GM18508 (cell line): ENCODE data around the gene PIK3AP1.
"Not testable (repeated sequence)": the region's sequence is repeated elsewhere in the genome, so short reads cannot be mapped to it uniquely, and the experiment has no call there.

Experiments used
- ATAC-seq: cut with Tn5 transposase; IDR thresholded peaks from one replicate; pipeline ENCODE4 v1.9.1; 2021; ENCODE audit warnings: moderate number of reproducible peaks; ENCODE audit not compliant: insufficient read depth, unreplicated experiment

Gene PIK3AP1, protein sequence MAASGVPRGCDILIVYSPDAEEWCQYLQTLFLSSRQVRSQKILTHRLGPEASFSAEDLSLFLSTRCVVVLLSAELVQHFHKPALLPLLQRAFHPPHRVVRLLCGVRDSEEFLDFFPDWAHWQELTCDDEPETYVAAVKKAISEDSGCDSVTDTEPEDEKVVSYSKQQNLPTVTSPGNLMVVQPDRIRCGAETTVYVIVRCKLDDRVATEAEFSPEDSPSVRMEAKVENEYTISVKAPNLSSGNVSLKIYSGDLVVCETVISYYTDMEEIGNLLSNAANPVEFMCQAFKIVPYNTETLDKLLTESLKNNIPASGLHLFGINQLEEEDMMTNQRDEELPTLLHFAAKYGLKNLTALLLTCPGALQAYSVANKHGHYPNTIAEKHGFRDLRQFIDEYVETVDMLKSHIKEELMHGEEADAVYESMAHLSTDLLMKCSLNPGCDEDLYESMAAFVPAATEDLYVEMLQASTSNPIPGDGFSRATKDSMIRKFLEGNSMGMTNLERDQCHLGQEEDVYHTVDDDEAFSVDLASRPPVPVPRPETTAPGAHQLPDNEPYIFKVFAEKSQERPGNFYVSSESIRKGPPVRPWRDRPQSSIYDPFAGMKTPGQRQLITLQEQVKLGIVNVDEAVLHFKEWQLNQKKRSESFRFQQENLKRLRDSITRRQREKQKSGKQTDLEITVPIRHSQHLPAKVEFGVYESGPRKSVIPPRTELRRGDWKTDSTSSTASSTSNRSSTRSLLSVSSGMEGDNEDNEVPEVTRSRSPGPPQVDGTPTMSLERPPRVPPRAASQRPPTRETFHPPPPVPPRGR

GRCh38 chr10:96720422-96721206, at the start of gene PIK3AP1:
TSS of gene PIK3AP1 (minus strand) at chr10:96720514. CDS start at chr10:96720394, 120 bp downstream.
- no peak for ATAC-seq

- ATAC-seq = no peak
Observed at GRCh38 chr10:96768136-96768535, 47.8 kb upstream of the PIK3AP1 start.

DNA sequence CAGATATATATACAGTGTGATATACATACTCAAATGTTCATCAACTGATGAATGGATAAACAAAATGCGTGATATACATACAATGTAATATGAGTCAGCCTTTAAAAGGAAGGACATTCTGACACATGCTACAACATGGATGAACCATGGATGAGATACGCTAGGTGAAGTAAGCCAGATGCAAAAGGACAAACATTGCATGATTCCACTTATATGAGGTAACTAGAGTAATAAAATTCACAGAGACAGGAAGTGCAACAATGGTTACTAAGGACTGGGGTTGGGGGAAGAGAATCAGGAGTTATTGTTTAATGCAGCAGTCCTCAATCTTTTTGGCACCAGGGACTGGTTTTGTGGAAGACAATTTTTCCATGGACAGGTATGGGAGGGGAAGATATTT, 47.3 kb upstream of the PIK3AP1 start:
- ATAC-seq = no peak

- ATAC-seq = no peak
Observed at GRCh38 chr10:96765406-96766240, 45.3 kb upstream of the PIK3AP1 start.

- no peak for ATAC-seq
Observed at GRCh38 chr10:96764425-96765060, 44.2 kb upstream of the PIK3AP1 start.

DNA sequence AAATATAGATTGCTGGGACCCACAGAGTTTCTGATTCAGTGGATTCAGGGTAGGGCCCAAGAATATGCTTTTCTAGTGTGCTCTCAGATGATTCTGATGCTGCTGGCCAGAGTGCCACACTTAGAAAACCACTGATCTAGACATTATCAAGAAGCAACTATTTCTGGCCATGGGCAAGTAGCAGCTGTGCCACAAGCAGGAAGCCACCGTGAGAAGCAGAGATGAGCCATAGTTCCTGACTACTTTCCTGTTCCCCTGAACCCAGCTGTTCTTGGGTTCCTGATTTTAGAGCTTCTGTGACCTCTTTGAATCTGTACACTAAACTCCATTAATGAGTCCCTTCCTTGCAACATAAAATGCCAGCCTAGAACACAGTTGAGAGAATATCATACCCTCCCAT, 38.1 kb upstream of the PIK3AP1 start:
- ATAC-seq = peak; percentile 74

- no peak for ATAC-seq
Observed at GRCh38 chr10:96756111-96756903, 36.0 kb upstream of the PIK3AP1 start.

DNA sequence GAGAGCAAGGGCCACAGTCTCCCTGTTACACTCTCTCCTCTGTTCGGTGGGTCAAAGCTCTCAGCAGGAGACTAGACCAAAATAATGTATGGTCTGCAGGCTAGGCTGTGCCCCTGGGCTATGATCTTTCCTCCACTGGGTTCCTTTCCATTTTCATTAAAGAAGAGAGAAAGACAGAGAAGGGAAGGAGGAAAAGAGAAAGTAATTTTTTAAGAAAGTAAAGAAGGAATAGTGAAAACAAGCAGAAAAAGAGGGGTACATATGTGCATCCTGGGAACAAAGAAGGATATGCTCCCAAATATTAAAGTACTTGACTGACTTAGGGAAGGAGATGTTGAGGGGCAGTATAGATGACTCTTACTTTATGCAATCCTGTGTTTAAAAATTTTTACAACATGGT, 33.6 kb upstream of the PIK3AP1 start:
- no peak for ATAC-seq

GRCh38 chr10:96752375-96752774, 32.1 kb upstream of the PIK3AP1 start:
- ATAC-seq = no peak

DNA sequence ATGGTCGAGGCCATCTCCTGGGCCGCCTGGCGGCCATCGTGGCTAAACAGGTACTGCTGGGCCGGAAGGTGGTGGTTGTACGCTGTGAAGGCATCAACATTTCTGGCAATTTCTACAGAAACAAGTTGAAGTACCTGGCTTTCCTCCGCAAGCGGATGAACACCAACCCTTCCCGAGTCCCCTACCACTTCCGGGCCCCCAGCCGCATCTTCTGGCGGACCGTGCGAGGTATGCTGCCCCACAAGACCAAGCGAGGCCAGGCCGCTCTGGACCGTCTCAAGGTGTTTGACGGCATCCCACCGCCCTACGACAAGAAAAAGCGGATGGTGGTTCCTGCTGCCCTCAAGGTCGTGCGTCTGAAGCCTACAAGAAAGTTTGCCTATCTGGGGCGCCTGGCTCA, 30.0 kb upstream of the PIK3AP1 start:
- not testable (repeated sequence) for ATAC-seq

DNA sequence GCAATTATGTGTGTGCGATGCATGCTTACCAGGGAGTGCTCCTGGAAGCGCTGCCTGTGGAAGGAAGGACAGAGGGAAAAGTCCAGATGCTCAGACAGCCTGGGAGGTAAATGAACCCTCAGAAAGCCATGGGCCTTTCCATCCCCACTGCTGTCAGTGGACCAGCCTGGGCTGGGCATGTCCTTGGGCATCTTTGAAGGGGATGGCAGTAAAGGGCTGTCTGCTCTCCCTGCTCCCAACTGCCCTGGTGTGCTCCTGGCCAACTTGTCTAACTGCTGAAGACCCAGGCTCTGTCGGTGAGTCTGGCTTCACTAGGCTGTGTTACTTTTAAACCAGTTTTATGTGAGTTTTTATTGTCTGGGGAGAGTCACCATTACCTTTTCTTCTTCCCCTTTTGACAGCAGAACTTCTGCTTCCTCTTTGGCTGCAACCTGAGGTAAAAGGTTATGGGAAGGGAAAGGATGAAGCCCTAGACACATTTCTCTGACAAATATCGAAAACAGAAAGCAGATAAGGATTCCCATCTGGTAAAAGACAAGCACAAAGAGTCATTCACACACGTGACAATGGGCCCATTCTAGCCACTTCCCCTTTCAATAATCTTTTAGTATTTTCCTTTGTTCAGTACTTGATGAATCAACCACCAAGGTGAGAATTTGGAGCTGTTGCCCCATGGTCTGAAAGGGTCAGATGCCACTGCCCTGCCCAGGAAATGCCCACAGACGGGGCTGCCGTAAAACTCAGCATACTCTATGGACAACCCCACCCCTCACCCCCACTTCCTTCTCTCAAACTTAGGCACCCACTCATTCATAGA, 27.6 kb upstream of the PIK3AP1 start:
- ATAC-seq = peak; percentile 88

DNA sequence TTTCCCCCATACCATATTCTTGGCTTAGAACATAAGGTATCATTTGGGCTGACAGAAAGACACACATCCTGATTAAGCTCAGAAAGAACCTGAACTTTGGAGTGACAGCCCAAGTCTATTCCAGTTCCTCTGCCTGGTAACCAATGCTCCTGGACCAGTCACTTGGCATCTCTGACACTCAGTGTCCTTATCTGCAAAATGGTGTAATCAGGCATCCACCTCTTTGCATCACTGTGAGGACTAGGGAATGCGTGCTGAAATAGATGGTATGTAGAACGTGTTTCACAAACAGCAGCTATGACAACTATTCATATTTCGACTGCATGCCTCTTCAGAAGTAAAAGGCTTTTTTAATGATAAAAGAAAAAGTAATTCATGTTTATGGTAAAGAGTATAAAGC, 26.2 kb upstream of the PIK3AP1 start:
- ATAC-seq = no peak

- ATAC-seq = no peak
Observed at GRCh38 chr10:96745950-96746349, 25.6 kb upstream of the PIK3AP1 start.

DNA sequence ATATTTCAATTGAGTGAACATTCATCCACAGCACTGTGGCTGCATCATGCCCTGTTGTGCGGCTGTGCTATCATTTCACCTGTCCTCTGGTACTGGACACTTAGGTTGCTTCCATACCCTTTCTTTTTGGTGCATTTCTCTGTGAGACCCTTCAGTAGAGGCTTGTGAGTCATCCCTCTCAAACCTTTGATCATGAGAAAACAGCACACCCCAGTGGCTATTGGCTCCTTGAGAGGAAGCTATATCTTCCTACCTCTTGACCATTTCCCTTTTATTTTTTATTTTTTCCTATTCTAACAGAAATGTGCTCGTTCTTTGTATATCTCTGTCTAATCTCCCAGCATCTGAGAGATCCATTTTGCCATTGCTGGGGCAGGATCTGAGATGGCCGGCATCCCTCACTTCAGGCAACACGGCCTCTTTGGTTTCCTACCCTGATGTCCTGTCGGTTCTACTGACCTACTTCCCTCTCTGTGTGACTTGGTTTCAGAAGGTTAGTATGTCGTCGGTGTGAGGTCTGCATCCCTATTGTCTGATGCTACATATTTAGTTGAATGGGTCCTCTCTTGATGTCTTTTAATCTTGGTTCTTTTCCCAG, 23.8 kb upstream of the PIK3AP1 start:
- ATAC-seq = no peak

GRCh38 chr10:96741557-96741956, 21.2 kb upstream of the PIK3AP1 start:
- ATAC-seq = not testable (repeated sequence)

DNA sequence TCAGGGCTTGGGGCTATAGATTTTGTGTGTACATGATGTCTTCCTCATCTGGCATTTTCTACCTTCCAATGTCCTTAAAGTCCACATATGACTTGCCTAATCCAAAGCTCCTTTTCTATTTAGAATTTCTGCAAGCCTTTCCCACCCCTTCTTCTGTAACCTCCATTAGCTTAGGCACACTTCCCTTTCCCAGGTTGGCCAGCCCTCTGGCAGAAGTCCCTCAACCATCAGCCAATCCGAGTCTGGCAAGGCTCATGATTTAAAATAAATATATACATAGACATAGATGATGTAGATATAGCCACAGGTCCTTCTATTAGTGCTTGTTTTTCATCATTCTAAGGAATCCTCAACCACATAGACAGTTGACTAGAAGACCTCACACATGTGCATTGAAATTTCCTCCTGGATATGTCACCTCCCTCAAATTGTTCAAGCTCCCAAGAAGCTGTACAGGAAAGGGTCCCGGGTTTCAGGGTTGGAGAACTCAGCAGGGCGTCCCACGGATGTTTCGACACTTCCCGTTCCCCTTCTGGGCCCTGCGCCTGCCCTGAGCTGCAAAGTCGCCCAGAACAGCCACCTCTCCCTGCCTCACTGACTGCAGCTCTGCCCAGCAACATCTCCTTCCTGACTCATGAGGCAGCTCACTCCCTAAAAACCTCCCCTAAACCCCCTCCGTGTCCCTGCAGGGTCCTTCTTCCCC, 20.4 kb upstream of the PIK3AP1 start:
- no peak for ATAC-seq

- no peak for ATAC-seq
Observed at GRCh38 chr10:96740141-96740540, 19.8 kb upstream of the PIK3AP1 start.
